ENCODE data around the gene IL18R1. TPM values are rescaled to one million over a fixed set of nuclear protein-coding genes. Genes with fewer than 3 reads are reported as not detected.
A peak's percentile ranks its signal among the peaks of the same experiment; 100 is the strongest.

IL18R1 gene
- total and polyA plus RNA-seq, 9 of the 15 experiments (the other 6 are each of a cell fraction or from before 2014, with no cell fraction given): 0.55 to 10.0 (median 2.5) TPM

- no peak for TF ChIP-seq ZHX1 (conservative IDR thresholded peaks at IDR 0.05; ENCODE audit: low read length)
- no peak for TF ChIP-seq NKRF (IDR thresholded peaks at IDR 0.05; ENCODE audit: borderline replicate concordance)
- TF ChIP-seq ZFPM2 (CRISPR knock-in tag; IDR thresholded peaks at IDR 0.05): no peak
- no peak for TF ChIP-seq ZBTB33 (CRISPR knock-in tag; IDR thresholded peaks at IDR 0.05)
- no peak for TF ChIP-seq HNRNPLL (IDR thresholded peaks at IDR 0.05; ENCODE audit: low read depth, low read length, poor library complexity, severe bottlenecking)
- TF ChIP-seq SRSF9 (IDR thresholded peaks at IDR 0.05; ENCODE audit: borderline replicate concordance, low read depth, low read length): no peak
- peak; percentile 90 for TF ChIP-seq ZNF766 (CRISPR knock-in tag; conservative IDR thresholded peaks at IDR 0.05)
- TF ChIP-seq GTF2A2 (tag; IDR thresholded peaks at IDR 0.05): no peak
- TF ChIP-seq CBX3 (IDR thresholded peaks at IDR 0.05; ENCODE audit: borderline replicate concordance in 1 of 2, low read length in 2 of 2): no peak
- no peak for TF ChIP-seq ZNF507 (tag; conservative IDR thresholded peaks at IDR 0.05)
- no peak for TF ChIP-seq TAL1 (IDR thresholded peaks at IDR 0.05)
- TF ChIP-seq CREM (IDR thresholded peaks at IDR 0.05; ENCODE audit: low read depth): peak; percentile 71
- TF ChIP-seq IRF2 (CRISPR knock-in tag; IDR thresholded peaks at IDR 0.05): no peak
- TF ChIP-seq ZNF75A (CRISPR knock-in tag; IDR thresholded peaks at IDR 0.05): no peak
- TF ChIP-seq HCFC1 (IDR thresholded peaks at IDR 0.05; ENCODE audit: low read depth, low read length): no peak
These were observed 14.8 kb upstream of the IL18R1 start (continued) for GRCh38 chr2:102340778-102341177.

Measured in K562 (cell line).